ENCODE data around the gene MXD1.

MXD1 gene

GRCh38 chr2:69979902-69980807 lies 65.2 kb downstream of the MXD1 start:
- peak; percentile 49 for DNase-seq

- DNase-seq, result no peak
Measured at GRCh38 chr2:69983392-69983966, 68.6 kb downstream of the MXD1 start.

- DNase-seq, result no peak
Measured at GRCh38 chr2:69985216-69985615, 70.3 kb downstream of the MXD1 start.

- no peak for DNase-seq
Measured at GRCh38 chr2:69985688-69986087, 70.8 kb downstream of the MXD1 start.

DNA sequence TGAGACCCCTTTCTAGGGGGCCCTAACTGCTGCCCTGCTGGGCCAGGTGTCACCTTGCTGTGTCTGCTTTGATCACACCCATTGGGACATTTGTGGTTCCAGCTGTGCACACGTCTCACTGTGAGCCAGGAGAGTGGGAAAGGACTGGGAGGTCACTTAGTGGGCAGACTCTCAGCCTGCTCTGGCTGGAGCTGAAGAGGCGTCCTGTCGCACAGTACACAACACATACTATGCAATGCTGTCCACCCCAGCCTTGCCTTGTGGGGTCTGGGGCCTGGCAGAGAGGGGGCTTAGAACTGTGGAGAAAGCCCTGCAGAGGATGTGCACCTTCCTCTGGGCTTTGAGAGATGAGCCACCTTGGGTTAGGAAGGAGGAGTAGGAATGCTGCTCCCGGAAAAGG lies 71.8 kb downstream of the MXD1 start:
- no peak for DNase-seq

DNA sequence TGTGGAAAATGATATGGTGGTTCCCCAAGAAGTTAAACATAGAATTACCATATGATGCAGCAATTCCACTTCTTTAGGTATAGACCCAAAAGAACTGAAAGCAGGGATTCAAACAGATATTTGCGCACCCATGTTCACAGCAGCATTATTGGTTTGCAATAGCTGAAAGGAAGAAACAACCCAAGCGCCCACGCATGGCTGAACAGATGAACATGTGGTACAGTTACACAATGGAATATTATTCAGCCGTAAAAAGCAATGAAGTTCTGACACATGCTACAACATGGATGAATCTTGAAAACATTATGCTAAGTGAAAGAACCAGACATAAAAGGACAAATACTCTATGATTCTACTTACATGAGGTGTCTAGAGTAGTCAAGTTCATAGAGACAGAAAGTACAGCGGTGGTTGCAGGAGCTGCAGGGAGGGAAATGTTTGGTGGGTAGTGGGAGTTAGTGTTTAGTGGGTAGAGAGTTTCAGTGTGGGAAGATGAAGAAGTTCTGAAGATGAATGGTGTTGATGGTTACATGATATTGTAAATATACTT lies 73.3 kb downstream of the MXD1 start:
- DNase-seq, result no peak

GRCh38 chr2:69989009-69989408 lies 74.1 kb downstream of the MXD1 start:
- DNase-seq, result no peak

- no peak for DNase-seq
Measured at GRCh38 chr2:69989441-69990105, 74.7 kb downstream of the MXD1 start.

Data from fibroblast of skin of right biceps (primary cell).